HG03378 (cell line): Measurements from ENCODE around the gene KRTAP4-5.
"Not testable (repeated sequence)": the region's sequence is repeated elsewhere in the genome, so short reads cannot be mapped to it uniquely, and the experiment has no call there.

Source experiments
- ATAC-seq: cut with Tn5 transposase; IDR thresholded peaks from one replicate; pipeline ENCODE4 v1.9.1; 2021; ENCODE audit warnings: mild to moderate bottlenecking, moderate library complexity; ENCODE audit not compliant: unreplicated experiment

Gene KRTAP4-5

GRCh38 chr17:41149652-41149985 lies at the start of gene KRTAP4-5:
KRTAP4-5 (minus strand) TSS chr17:41149825; CDS start chr17:41149767, 58 bp downstream.
- ATAC-seq, result no peak

GRCh38 chr17:41196068-41196467 lies 46.4 kb upstream of the KRTAP4-5 start:
- no peak for ATAC-seq

- ATAC-seq, result no peak
Observed at GRCh38 chr17:41190328-41190727, 40.7 kb upstream of the KRTAP4-5 start.

GRCh38 chr17:41189837-41190318 lies 40.3 kb upstream of the KRTAP4-5 start, which contains the start of gene KRTAP9-1:
KRTAP9-1 (plus strand) TSS chr17:41189887; CDS start chr17:41189887, 0 bp downstream.
- ATAC-seq, result not testable (repeated sequence)

- ATAC-seq, result no peak
Observed at GRCh38 chr17:41186872-41187271, 37.2 kb upstream of the KRTAP4-5 start.

- ATAC-seq, result no peak
Observed at GRCh38 chr17:41185001-41185400, 35.4 kb upstream of the KRTAP4-5 start.

- ATAC-seq, result no peak
Observed at GRCh38 chr17:41184480-41184961, 34.9 kb upstream of the KRTAP4-5 start, which contains the start of gene KRTAP4-1. KRTAP4-1 (minus strand) TSS chr17:41184911; CDS start chr17:41184854, 57 bp downstream.

- ATAC-seq, result no peak
Observed at GRCh38 chr17:41178843-41179616, 29.4 kb upstream of the KRTAP4-5 start.

GRCh38 chr17:41178341-41178740 lies 28.7 kb upstream of the KRTAP4-5 start:
- ATAC-seq, result no peak

- no peak for ATAC-seq
Observed at GRCh38 chr17:41177727-41178271, 28.2 kb upstream of the KRTAP4-5 start, which contains the start of gene KRTAP4-2. KRTAP4-2 (minus strand) TSS chr17:41178221; CDS start chr17:41178164, 57 bp downstream.

GRCh38 chr17:41176744-41177387 lies 27.2 kb upstream of the KRTAP4-5 start:
- ATAC-seq, result no peak

GRCh38 chr17:41171886-41172285 lies 22.3 kb upstream of the KRTAP4-5 start:
- ATAC-seq, result no peak

GRCh38 chr17:41168121-41168520 lies 18.5 kb upstream of the KRTAP4-5 start, which contains the start of gene KRTAP4-3:
KRTAP4-3 (minus strand) TSS chr17:41168221; CDS start chr17:41168172, 49 bp downstream.
- no peak for ATAC-seq

GRCh38 chr17:41167561-41167960 lies 17.9 kb upstream of the KRTAP4-5 start:
- ATAC-seq, result no peak

- no peak for ATAC-seq
Observed at GRCh38 chr17:41163828-41164227, 14.2 kb upstream of the KRTAP4-5 start.

GRCh38 chr17:41160648-41161047 lies 11.0 kb upstream of the KRTAP4-5 start, which contains the start of gene KRTAP4-4:
KRTAP4-4 (minus strand) TSS chr17:41160748; CDS start chr17:41160691, 57 bp downstream.
- no peak for ATAC-seq

- ATAC-seq, result not testable (repeated sequence)
Observed at GRCh38 chr17:41160190-41160589, 10.6 kb upstream of the KRTAP4-5 start.

GRCh38 chr17:41153856-41154255 lies 4.2 kb upstream of the KRTAP4-5 start:
- no peak for ATAC-seq

GRCh38 chr17:41151525-41151924 lies 1.9 kb upstream of the KRTAP4-5 start:
- no peak for ATAC-seq

- ATAC-seq, result no peak
Observed at GRCh38 chr17:41150026-41150425, 401 bp upstream of the KRTAP4-5 start.

- ATAC-seq, result not testable (repeated sequence)
Observed at GRCh38 chr17:41148971-41149651, 514 bp downstream of the KRTAP4-5 start.
